ENCODE measurements around the gene AK1. TPM values are rescaled to one million over a fixed set of nuclear protein-coding genes. Genes with fewer than 3 reads are reported as not detected.

The AK1 gene, protein sequence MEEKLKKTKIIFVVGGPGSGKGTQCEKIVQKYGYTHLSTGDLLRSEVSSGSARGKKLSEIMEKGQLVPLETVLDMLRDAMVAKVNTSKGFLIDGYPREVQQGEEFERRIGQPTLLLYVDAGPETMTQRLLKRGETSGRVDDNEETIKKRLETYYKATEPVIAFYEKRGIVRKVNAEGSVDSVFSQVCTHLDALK
- total RNA-seq: 174 and 175 TPM in 2 replicates
- polyA plus RNA-seq: 346 and 413 TPM in 2 replicates

DNA sequence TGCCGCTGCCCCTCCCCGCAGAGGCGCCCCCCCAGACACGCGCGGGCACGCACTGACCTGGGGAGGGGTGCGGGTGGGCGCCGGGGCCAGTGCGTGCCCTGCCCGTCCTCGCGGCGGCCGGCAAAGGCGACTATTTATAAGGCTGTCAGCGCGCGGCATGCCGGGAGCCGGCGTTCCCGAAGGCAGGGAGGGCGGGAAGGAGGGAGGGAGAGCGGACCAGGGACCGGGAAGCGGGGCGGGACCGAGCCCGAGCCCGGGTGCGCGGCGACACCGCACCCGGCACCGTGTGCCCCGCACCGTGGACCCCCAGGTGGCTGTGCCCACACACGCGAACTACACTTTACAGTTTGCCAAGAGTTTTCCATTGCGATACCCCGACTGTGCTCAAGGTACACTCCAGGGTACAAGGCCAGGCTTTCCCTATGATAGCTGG is at the start of gene AK1:
Gene AK1, minus strand, starts transcription at position 110 of the 433 bp plus-strand sequence. CDS start 3,058 bp downstream, outside the sequence.
- H3K27ac ChIP-seq: peak within 1 kb of the TSS; percentile 67
- H3K4me3 ChIP-seq: peak within 1 kb of the TSS; percentile 29
- peak; percentile 63 to 84 for DNase-seq (ENCODE audit: low read depth in 1 of 2, low spot score in 1 of 2)
- TF ChIP-seq, protein P1, sequence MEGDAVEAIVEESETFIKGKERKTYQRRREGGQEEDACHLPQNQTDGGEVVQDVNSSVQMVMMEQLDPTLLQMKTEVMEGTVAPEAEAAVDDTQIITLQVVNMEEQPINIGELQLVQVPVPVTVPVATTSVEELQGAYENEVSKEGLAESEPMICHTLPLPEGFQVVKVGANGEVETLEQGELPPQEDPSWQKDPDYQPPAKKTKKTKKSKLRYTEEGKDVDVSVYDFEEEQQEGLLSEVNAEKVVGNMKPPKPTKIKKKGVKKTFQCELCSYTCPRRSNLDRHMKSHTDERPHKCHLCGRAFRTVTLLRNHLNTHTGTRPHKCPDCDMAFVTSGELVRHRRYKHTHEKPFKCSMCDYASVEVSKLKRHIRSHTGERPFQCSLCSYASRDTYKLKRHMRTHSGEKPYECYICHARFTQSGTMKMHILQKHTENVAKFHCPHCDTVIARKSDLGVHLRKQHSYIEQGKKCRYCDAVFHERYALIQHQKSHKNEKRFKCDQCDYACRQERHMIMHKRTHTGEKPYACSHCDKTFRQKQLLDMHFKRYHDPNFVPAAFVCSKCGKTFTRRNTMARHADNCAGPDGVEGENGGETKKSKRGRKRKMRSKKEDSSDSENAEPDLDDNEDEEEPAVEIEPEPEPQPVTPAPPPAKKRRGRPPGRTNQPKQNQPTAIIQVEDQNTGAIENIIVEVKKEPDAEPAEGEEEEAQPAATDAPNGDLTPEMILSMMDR (IDR thresholded peaks at IDR 0.05; ENCODE audit: low read depth, low read length): no peak
- no peaks in the 10 kb centered on the region for H3K36me3 ChIP-seq
- peaks cover 35% of the 10 kb centered on the region for H3K4me1 ChIP-seq (ENCODE audit: low read depth)
- no peaks in the 10 kb centered on the region for H3K9me3 ChIP-seq (ENCODE audit: low read depth)
- H3K27me3 ChIP-seq: no peaks in the 10 kb centered on the region

DNA sequence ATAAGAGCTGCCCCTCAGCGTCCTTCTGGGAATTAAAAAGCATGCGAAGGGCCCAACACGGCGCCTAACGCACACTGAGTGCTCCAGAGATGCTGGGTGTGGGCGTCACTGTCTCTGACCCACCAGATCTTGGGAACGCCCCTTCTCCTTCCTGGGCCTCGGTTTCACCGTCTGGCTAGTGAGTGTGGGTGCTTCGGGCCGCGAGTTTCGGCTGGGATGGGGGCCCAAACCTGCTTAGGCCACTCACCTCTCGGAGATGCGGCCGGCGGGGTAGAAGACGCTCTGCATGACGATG is 49.4 kb upstream of the AK1 start:
- Histone ChIP-seq H3K27me3 (peaks cover 36% of the 10 kb centered on the region), H3K4me3 (peak overlapping the region; percentile 14), H3K27ac (no peak overlapping the region), H3K4me1 (ENCODE audit: low read depth) (no peaks in the 10 kb centered on the region), H3K36me3 (no peaks in the 10 kb centered on the region), H3K9me3 (ENCODE audit: low read depth) (no peaks in the 10 kb centered on the region)
- TF ChIP-seq, protein P1 (IDR thresholded peaks at IDR 0.05; ENCODE audit: low read depth, low read length): no peak
- DNase-seq (ENCODE audit: low read depth in 1 of 2, low spot score in 1 of 2): no peak

DNA sequence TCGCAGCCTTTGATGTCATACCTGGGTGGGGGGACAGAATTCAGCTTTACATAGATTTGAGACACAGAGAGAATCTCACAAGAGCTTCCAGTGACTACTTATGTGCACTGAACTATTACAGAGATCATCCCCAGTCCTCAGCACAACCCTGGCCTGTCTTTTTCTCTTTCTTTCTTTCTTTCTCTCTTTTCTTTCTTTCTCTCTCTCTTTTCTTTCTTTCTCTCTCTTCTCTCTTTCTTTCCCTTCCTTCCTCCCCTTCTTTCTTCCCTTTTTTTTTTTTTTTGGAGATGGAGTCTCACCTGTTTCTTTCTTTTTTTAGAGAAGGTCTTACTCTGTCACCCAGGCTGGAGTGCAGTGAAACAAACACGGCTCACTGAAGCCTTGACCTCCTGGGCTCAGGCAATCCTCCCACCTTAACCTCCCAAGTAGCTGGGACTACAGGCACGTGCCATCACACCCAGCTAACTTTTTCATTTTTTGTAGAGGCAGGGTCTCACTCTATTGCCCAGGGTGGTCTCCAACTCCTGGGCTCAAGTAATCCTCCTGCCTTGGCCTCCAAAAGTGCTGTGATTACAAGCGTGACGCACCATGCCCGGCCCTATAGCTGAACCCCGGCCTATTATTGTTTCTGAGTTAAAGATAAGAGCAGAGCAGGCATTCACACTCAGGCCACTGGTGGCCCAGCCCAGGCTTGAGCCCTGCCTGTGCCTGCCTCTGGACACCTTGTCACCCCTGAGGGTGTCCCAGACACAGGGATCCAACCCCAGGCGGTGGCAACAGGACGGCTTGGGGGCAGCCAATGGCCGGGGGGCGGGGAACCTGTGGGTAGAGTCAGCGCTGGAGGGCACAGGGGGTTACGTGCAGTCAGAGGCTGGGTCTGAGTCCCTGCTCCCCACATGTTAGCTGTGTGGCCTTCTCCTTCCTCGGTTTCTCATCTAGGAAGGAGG is 48.8 kb upstream of the AK1 start:
- no peak for DNase-seq (ENCODE audit: low read depth in 1 of 2, low spot score in 1 of 2)
- Histone ChIP-seq H3K27ac (no peak overlapping the region), H3K27me3 (peaks cover 36% of the 10 kb centered on the region), H3K4me1 (ENCODE audit: low read depth) (no peaks in the 10 kb centered on the region), H3K36me3 (no peaks in the 10 kb centered on the region), H3K4me3 (no peak overlapping the region), H3K9me3 (ENCODE audit: low read depth) (no peaks in the 10 kb centered on the region)
- TF ChIP-seq, protein P1 (IDR thresholded peaks at IDR 0.05; ENCODE audit: low read depth, low read length): no peak

DNA sequence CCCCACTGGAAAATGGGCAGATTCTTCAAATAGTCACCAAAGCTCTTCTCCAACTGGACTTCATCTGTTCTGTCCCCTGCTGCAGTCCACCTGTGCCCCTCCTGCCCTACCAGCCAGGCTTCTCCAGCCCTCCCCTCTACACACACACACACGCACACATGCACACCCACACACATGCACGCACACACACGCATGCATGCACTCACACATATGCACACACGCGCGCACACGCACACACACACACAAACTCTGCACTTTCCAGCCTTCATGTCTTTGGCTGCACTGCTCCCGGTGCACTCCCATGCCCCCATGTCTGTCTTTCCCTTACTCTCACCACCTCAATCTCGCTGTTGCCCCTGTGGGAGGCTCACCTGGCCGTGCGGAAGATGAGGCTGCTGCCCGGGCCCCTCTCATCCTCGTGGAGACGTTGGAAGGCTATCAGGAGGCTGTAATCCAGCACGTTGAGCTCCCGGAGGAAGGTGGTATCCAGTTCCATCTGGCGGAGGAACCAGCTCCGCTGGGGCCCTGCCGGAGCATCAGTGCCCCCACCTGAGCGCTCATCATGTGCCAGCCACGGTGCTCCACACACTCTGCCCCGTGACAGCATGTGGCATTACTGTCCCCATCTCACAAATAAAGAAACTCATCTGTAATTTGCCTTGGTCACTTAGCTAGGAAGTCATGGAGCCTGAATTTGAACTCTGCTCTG is 47.4 kb upstream of the AK1 start:
- peaks cover 36% of the 10 kb centered on the region for H3K27me3 ChIP-seq
- H3K9me3 ChIP-seq (ENCODE audit: low read depth): no peaks in the 10 kb centered on the region
- no peaks in the 10 kb centered on the region for H3K36me3 ChIP-seq
- H3K4me3 ChIP-seq: no peak overlapping the region
- TF ChIP-seq, protein P1 (IDR thresholded peaks at IDR 0.05; ENCODE audit: low read depth, low read length): no peak
- DNase-seq (ENCODE audit: low read depth in 1 of 2, low spot score in 1 of 2): no peak
- no peaks in the 10 kb centered on the region for H3K4me1 ChIP-seq (ENCODE audit: low read depth)
- H3K27ac ChIP-seq: no peak overlapping the region

DNA sequence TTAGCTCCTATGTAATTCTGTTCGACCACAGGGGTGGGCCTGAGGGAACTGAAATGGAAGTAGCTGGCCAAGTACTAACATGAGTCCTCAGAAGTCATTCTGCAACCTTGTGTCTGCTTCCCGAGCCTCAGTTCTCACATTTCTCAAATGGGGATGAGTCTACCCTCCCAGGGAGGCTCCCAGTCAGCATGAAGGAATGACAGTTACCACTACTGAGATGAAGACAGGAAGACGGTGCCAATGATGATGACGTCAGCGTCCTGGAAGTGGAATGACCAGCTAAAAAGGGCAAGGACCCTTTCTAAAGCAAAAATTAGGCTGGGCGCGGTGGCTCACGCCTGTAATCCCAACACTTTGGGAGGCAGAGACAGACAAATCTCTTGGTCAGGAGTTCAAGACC is 46.3 kb upstream of the AK1 start:
- peak in 1 of 2 donors; percentile 71 for DNase-seq (ENCODE audit: low read depth in 1 of 2, low spot score in 1 of 2)
- TF ChIP-seq, protein P1 (IDR thresholded peaks at IDR 0.05; ENCODE audit: low read depth, low read length): no peak
- Histone ChIP-seq H3K4me1 (ENCODE audit: low read depth) (no peaks in the 10 kb centered on the region), H3K4me3 (no peak overlapping the region), H3K27ac (no peak overlapping the region), H3K36me3 (no peaks in the 10 kb centered on the region), H3K27me3 (peaks cover 31% of the 10 kb centered on the region), H3K9me3 (ENCODE audit: low read depth) (no peaks in the 10 kb centered on the region)

Measured in cardiac muscle cell (in vitro differentiated cells and primary cell).